HEK293 (cell line): ENCODE measurements around the gene DIP2C.
A peak's percentile ranks its signal among the peaks of the same experiment; 100 is the strongest.

Experiments used
- CTCF ChIA-PET: fragments of 350-600 bp; formaldehyde crosslinking; extraction: SDS; loops from one replicate; lab custom pipeline; 2021; ENCODE audit warnings: antibody characterized with exemption; lab: Yijun Ruan, JAX
- POLR2A ChIA-PET: fragments of 300-600 bp; formaldehyde crosslinking; extraction: SDS; loops from one replicate; lab custom pipeline; 2020; ENCODE audit warnings: antibody characterized with exemption, inconsistent platforms; lab: Yijun Ruan, JAX
- H3K27ac ChIP-seq: fragments of 200-500 bp; sonication (Bioruptor generic); 2 replicates; pipeline ENCODE4 v1.5.1; 2014; ENCODE audit warnings: low read depth, low read length, control low read depth, inconsistent platforms; ENCODE audit errors: extremely low read depth
- H3K36me3 ChIP-seq, 2 experiments: fragments of 200-500 bp in 1 of 2; sonication (Bioruptor generic) in 1 of 2; 1 replicate in 1 of 2; 2 replicates in 1 of 2; pipeline ENCODE4 v1.5.1; 2014 to 2017; ENCODE audit warnings: inconsistent platforms in 2 of 2, low read length in 2 of 2; ENCODE audit not compliant: control insufficient read depth in 2 of 2, insufficient read depth in 1 of 2
- H3K4me1 ChIP-seq: fragments of 200-500 bp; sonication (Bioruptor generic); 2 replicates; pipeline ENCODE4 v1.5.1; 2014; ENCODE audit warnings: mild to moderate bottlenecking, low read length, inconsistent platforms; ENCODE audit not compliant: control insufficient read depth, insufficient read depth
- H3K4me3 ChIP-seq: 2 replicates; pipeline ENCODE4 v1.5.1; 2011; ENCODE audit warnings: low read depth, mild to moderate bottlenecking, control low read depth, low read length, moderate library complexity
- H3K9me3 ChIP-seq: fragments of 200-500 bp; sonication (Bioruptor generic); 2 replicates; pipeline ENCODE4 v1.5.1; 2014; ENCODE audit warnings: low read depth, low read length, inconsistent platforms; ENCODE audit not compliant: control insufficient read depth, insufficient read depth
- BCL11A ChIP-seq: fragments of 450-650 bp; formaldehyde crosslinking; IDR thresholded peaks from 2 replicates; pipeline ENCODE4 v1.5.1; 2016; ENCODE audit warnings: low read depth, missing biosample characterization, missing genetic modification characterization
- EGR2 ChIP-seq: fragments of 450-650 bp; formaldehyde crosslinking; IDR thresholded peaks from 2 replicates; pipeline ENCODE4 v1.5.1; 2016; ENCODE audit warnings: low read depth, missing biosample characterization, missing genetic modification characterization
- FEZF1 ChIP-seq: fragments of 450-650 bp; formaldehyde crosslinking; IDR thresholded peaks from 2 replicates; pipeline ENCODE4 v1.5.1; 2016; ENCODE audit warnings: missing biosample characterization, missing genetic modification characterization
- GLIS1 ChIP-seq: fragments of 450-650 bp; formaldehyde crosslinking; IDR thresholded peaks from 2 replicates; pipeline ENCODE4 v1.5.1; 2016; ENCODE audit warnings: missing biosample characterization, missing genetic modification characterization
- KLF1 ChIP-seq: fragments of 450-650 bp; formaldehyde crosslinking; IDR thresholded peaks from 2 replicates; pipeline ENCODE4 v1.5.1; 2016; ENCODE audit warnings: missing biosample characterization, missing genetic modification characterization
- MEIS1 ChIP-seq: sonication (generic); formaldehyde crosslinking; IDR thresholded peaks from 2 replicates; pipeline ENCODE4 v1.8.1; 2022; ENCODE audit warnings: missing genetic modification reagents, mild to moderate bottlenecking, borderline replicate concordance
- SP3 ChIP-seq: fragments of 450-650 bp; formaldehyde crosslinking; IDR thresholded peaks from 2 replicates; pipeline ENCODE4 v1.5.1; 2016; ENCODE audit warnings: missing biosample characterization, missing genetic modification characterization
- TRIM28 ChIP-seq: IDR thresholded peaks from 2 replicates; pipeline ENCODE4 v1.6.1; 2011; ENCODE audit warnings: low read length, control low read depth, borderline replicate concordance
- WT1 ChIP-seq: fragments of 450-650 bp; formaldehyde crosslinking; IDR thresholded peaks from 2 replicates; pipeline ENCODE4 v1.5.1; 2016; ENCODE audit warnings: missing biosample characterization, missing genetic modification characterization
- ZBTB1 ChIP-seq: fragments of 450-650 bp; formaldehyde crosslinking; IDR thresholded peaks from 2 replicates; pipeline ENCODE4 v1.5.1; 2016; ENCODE audit warnings: missing biosample characterization, missing genetic modification characterization
- ZFHX2 ChIP-seq: fragments of 450-650 bp; formaldehyde crosslinking; conservative IDR thresholded peaks from 2 replicates; pipeline ENCODE4 v1.5.1; 2016; ENCODE audit warnings: missing biosample characterization, missing genetic modification characterization
- ZFP69B ChIP-seq: fragments of 450-650 bp; formaldehyde crosslinking; IDR thresholded peaks from 2 replicates; pipeline ENCODE4 v1.5.1; 2016; ENCODE audit warnings: missing biosample characterization, missing genetic modification characterization
- ZNF121 ChIP-seq: fragments of 450-650 bp; formaldehyde crosslinking; IDR thresholded peaks from 2 replicates; pipeline ENCODE4 v1.5.1; 2016; ENCODE audit warnings: missing biosample characterization, missing genetic modification characterization
- ZNF221 ChIP-seq: fragments of 450-650 bp; formaldehyde crosslinking; IDR thresholded peaks from 2 replicates; pipeline ENCODE4 v1.5.1; 2017; ENCODE audit warnings: missing biosample characterization, missing genetic modification characterization, borderline replicate concordance
- ZNF350 ChIP-seq: fragments of 450-650 bp; formaldehyde crosslinking; IDR thresholded peaks from 2 replicates; pipeline ENCODE4 v1.5.0; 2017; ENCODE audit warnings: missing biosample characterization, mild to moderate bottlenecking, missing genetic modification characterization
- ZNF426 ChIP-seq: fragments of 450-650 bp; formaldehyde crosslinking; IDR thresholded peaks from 2 replicates; pipeline ENCODE4 v1.5.1; 2017; ENCODE audit warnings: missing biosample characterization, missing genetic modification characterization, mild to moderate bottlenecking, inconsistent platforms, moderate library complexity
- ZNF560 ChIP-seq: fragments of 450-650 bp; formaldehyde crosslinking; IDR thresholded peaks from 2 replicates; pipeline ENCODE4 v1.5.1; 2017; ENCODE audit warnings: missing biosample characterization, missing genetic modification characterization, borderline replicate concordance
- ZNF670 ChIP-seq: fragments of 450-650 bp; formaldehyde crosslinking; IDR thresholded peaks from 2 replicates; pipeline ENCODE4 v1.5.1; 2016; ENCODE audit warnings: missing biosample characterization, missing genetic modification characterization, low read depth
- ZNF777 ChIP-seq: fragments of 450-650 bp; formaldehyde crosslinking; IDR thresholded peaks from 2 replicates; pipeline ENCODE4 v1.5.1; 2017; ENCODE audit warnings: missing biosample characterization, missing genetic modification characterization, borderline replicate concordance
- TF ChIP-seq, protein P1 (sequence below): fragments of 450-650 bp; formaldehyde crosslinking; IDR thresholded peaks from 2 replicates; pipeline ENCODE4 v1.5.1; 2016; ENCODE audit warnings: missing biosample characterization, missing genetic modification characterization
- TF ChIP-seq, protein P2 (sequence below): fragments of 450-650 bp; formaldehyde crosslinking; IDR thresholded peaks from 2 replicates; pipeline ENCODE4 v1.5.1; 2016; ENCODE audit warnings: missing biosample characterization, missing genetic modification characterization
- TF ChIP-seq, protein P3 (sequence below): fragments of 450-650 bp; formaldehyde crosslinking; IDR thresholded peaks from 2 replicates; pipeline ENCODE4 v1.5.1; 2016; ENCODE audit warnings: missing biosample characterization, missing genetic modification characterization, borderline replicate concordance
- TF ChIP-seq, protein P4 (sequence below): fragments of 450-650 bp; formaldehyde crosslinking; IDR thresholded peaks from 2 replicates; pipeline ENCODE4 v1.5.1; 2016; ENCODE audit warnings: missing biosample characterization, missing genetic modification characterization

DIP2C gene

DNA sequence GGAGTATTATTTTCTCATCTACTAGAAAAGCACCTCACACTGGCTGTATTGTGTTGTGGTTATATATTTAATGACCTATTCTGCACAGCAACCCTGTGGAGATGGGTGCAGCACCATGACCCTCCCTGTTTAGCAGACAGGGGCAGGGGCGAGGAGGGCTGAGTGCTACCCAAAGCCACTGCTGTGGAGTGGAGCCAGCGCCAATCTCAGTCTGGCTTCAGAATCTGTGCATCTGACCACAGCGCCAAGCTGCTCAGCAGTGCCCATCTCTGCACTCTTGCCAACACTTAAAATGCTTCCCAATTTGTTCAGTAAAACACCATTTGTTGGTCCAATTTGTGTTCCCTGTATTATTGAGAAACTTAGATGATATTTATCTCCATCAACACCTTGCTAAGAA is 315.1 kb downstream of the DIP2C start (continued):
- TF ChIP-seq, protein P1, sequence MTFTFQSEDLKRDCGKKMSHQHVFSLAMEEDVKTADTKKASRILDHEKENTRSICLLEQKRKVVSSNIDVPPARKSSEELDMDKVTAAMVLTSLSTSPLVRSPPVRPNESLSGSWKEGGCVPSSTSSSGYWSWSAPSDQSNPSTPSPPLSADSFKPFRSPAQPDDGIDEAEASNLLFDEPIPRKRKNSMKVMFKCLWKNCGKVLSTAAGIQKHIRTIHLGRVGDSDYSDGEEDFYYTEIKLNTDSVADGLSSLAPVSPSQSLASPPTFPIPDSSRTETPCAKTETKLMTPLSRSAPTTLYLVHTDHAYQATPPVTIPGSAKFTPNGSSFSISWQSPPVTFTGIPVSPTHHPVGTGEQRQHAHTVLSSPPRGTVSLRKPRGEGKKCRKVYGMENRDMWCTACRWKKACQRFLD (tag by site-specific recombination): no peak
- TF ChIP-seq, protein P2, sequence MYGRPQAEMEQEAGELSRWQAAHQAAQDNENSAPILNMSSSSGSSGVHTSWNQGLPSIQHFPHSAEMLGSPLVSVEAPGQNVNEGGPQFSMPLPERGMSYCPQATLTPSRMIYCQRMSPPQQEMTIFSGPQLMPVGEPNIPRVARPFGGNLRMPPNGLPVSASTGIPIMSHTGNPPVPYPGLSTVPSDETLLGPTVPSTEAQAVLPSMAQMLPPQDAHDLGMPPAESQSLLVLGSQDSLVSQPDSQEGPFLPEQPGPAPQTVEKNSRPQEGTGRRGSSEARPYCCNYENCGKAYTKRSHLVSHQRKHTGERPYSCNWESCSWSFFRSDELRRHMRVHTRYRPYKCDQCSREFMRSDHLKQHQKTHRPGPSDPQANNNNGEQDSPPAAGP (tag by site-specific recombination): no peak
- no peak for TF ChIP-seq SP3 (tag by site-specific recombination)

DNA sequence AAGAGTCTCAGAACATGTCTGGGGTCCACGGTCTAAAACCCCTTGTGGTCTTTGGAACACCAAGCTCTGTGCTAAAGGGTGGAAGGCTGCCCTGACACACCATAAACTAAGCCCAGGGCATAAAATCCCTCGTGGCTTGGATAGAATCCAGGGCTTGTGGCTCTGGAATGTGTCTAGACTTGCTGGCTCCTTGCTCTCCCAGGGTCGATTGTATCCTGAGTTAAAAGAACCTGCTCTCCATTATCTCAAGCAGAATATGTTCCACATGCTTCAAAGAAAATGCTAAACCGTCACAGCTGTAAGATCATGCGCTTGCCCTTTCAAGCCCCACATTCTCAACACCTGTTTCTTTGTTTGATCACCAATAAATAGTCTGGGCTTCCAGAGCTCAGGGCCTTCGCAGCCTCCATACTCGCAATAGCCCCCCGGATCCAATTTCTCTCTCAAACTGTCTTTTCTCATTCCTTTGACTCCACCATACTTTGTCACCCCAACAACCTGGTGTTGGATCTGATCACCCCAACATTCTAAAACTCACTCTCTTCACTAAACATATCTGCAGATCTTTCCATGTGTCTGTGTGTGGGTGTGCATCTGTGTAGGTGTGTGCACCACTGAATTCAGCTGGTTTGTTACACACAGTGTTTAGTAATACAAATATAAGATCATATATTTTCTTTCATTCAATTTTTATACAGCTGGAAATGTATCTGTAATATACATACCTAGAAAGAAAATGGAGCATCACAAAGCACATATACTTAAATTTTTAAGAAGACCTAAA is 315.8 kb downstream of the DIP2C start:
- Histone ChIP-seq H3K4me3 (no peak overlapping the region), H3K36me3 (peaks cover 0 to 39% of the 10 kb centered on the region in 2 experiments; a peak in 1 of 3 replicates), H3K27ac (0 out of 2 replicates have a peak overlapping the region, but pooled peaks have one; percentile 19), H3K9me3 (no peaks in the 10 kb centered on the region), H3K4me1 (0 out of 2 replicates have a peak, but pooled peaks cover 3% of the 10 kb centered on the region)
- ChIA-PET CTCF (interaction anchor here (0.7 kb wide), 1 partner anchor 165 kb away, joined by 3 read pairs; no protein-coding TSS in a partner anchor), POLR2A (no interaction called here)
- TF ChIP-seq EGR2 (tag by site-specific recombination) (peak; percentile 68; the same call in 1 of the 2 replicates), MEIS1 (CRISPR knock-in tag) (no peak), WT1 (tag by site-specific recombination) (no peak), ZFHX2 (tag by site-specific recombination) (peak; percentile 79), GLIS1 (tag by site-specific recombination) (peak; percentile 82), FEZF1 (peak; percentile 47)

DNA sequence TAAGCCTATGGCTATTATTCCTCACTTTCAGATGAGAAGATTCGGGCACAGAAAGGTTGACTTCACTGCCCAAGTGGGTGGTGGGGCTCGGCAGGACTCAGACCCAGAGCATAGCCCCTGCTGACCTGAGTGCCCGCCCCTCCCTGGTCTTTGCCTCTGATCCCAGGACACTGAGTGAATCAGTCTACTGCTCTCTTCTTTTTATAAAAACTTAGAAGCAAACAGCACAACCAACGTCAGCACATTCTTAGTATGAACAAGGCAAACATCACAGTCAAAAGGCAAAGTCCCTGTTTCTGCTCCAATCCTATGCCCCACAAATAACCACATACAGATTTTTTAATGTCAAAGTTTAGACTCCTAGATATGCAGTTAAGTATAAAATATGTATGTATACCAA is 316.5 kb downstream of the DIP2C start:
- Histone ChIP-seq H3K27ac (0 out of 2 replicates have a peak overlapping the region, but pooled peaks have one; percentile 19), H3K9me3 (no peaks in the 10 kb centered on the region), H3K36me3 (peaks cover 0 to 37% of the 10 kb centered on the region in 2 experiments; a peak in 1 of 3 replicates), H3K4me3 (no peak overlapping the region), H3K4me1 (0 out of 2 replicates have a peak, but pooled peaks cover 3% of the 10 kb centered on the region)
- ChIA-PET POLR2A (no interaction called here), CTCF (interaction anchor here (0.7 kb wide), 1 partner anchor 166 kb away, joined by 3 read pairs; no protein-coding TSS in a partner anchor)
- no peak for TF ChIP-seq ZFP69B (tag by site-specific recombination)
- TF ChIP-seq, protein P3, sequence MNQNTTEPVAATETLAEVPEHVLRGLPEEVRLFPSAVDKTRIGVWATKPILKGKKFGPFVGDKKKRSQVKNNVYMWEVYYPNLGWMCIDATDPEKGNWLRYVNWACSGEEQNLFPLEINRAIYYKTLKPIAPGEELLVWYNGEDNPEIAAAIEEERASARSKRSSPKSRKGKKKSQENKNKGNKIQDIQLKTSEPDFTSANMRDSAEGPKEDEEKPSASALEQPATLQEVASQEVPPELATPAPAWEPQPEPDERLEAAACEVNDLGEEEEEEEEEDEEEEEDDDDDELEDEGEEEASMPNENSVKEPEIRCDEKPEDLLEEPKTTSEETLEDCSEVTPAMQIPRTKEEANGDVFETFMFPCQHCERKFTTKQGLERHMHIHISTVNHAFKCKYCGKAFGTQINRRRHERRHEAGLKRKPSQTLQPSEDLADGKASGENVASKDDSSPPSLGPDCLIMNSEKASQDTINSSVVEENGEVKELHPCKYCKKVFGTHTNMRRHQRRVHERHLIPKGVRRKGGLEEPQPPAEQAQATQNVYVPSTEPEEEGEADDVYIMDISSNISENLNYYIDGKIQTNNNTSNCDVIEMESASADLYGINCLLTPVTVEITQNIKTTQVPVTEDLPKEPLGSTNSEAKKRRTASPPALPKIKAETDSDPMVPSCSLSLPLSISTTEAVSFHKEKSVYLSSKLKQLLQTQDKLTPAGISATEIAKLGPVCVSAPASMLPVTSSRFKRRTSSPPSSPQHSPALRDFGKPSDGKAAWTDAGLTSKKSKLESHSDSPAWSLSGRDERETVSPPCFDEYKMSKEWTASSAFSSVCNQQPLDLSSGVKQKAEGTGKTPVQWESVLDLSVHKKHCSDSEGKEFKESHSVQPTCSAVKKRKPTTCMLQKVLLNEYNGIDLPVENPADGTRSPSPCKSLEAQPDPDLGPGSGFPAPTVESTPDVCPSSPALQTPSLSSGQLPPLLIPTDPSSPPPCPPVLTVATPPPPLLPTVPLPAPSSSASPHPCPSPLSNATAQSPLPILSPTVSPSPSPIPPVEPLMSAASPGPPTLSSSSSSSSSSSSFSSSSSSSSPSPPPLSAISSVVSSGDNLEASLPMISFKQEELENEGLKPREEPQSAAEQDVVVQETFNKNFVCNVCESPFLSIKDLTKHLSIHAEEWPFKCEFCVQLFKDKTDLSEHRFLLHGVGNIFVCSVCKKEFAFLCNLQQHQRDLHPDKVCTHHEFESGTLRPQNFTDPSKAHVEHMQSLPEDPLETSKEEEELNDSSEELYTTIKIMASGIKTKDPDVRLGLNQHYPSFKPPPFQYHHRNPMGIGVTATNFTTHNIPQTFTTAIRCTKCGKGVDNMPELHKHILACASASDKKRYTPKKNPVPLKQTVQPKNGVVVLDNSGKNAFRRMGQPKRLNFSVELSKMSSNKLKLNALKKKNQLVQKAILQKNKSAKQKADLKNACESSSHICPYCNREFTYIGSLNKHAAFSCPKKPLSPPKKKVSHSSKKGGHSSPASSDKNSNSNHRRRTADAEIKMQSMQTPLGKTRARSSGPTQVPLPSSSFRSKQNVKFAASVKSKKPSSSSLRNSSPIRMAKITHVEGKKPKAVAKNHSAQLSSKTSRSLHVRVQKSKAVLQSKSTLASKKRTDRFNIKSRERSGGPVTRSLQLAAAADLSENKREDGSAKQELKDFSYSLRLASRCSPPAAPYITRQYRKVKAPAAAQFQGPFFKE (tag by site-specific recombination): no peak
- TF ChIP-seq TRIM28: no peak
- TF ChIP-seq ZNF121 (tag by site-specific recombination): no peak
- TF ChIP-seq, protein P4, sequence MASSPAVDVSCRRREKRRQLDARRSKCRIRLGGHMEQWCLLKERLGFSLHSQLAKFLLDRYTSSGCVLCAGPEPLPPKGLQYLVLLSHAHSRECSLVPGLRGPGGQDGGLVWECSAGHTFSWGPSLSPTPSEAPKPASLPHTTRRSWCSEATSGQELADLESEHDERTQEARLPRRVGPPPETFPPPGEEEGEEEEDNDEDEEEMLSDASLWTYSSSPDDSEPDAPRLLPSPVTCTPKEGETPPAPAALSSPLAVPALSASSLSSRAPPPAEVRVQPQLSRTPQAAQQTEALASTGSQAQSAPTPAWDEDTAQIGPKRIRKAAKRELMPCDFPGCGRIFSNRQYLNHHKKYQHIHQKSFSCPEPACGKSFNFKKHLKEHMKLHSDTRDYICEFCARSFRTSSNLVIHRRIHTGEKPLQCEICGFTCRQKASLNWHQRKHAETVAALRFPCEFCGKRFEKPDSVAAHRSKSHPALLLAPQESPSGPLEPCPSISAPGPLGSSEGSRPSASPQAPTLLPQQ: no peak
- TF ChIP-seq ZNF350 (tag by site-specific recombination): no peak
- no peak for TF ChIP-seq ZNF670
- TF ChIP-seq ZNF426 (tag by site-specific recombination): no peak
- no peak for TF ChIP-seq BCL11A (tag by site-specific recombination)
- TF ChIP-seq ZNF221: no peak
- TF ChIP-seq ZBTB1 (tag by site-specific recombination): no peak
- TF ChIP-seq KLF1: no peak
- TF ChIP-seq ZNF560 (tag by site-specific recombination): no peak
- TF ChIP-seq ZNF777: no peak
